GM12874 (cell line): ENCODE measurements around the gene CAMK2B.

Experiments used
- CTCF ChIP-seq: IDR thresholded peaks from 2 replicates; pipeline ENCODE4 v1.5.1; 2011; ENCODE audit warnings: low read depth, mild to moderate bottlenecking, control low read depth, low read length, moderate library complexity; ENCODE audit not compliant: insufficient read depth

Gene CAMK2B

GRCh38 chr7:44366986-44367385, 41.6 kb upstream of the CAMK2B start:
- TF ChIP-seq CTCF, result no peak

GRCh38 chr7:44353668-44354067, 28.3 kb upstream of the CAMK2B start:
- no peak for TF ChIP-seq CTCF

DNA sequence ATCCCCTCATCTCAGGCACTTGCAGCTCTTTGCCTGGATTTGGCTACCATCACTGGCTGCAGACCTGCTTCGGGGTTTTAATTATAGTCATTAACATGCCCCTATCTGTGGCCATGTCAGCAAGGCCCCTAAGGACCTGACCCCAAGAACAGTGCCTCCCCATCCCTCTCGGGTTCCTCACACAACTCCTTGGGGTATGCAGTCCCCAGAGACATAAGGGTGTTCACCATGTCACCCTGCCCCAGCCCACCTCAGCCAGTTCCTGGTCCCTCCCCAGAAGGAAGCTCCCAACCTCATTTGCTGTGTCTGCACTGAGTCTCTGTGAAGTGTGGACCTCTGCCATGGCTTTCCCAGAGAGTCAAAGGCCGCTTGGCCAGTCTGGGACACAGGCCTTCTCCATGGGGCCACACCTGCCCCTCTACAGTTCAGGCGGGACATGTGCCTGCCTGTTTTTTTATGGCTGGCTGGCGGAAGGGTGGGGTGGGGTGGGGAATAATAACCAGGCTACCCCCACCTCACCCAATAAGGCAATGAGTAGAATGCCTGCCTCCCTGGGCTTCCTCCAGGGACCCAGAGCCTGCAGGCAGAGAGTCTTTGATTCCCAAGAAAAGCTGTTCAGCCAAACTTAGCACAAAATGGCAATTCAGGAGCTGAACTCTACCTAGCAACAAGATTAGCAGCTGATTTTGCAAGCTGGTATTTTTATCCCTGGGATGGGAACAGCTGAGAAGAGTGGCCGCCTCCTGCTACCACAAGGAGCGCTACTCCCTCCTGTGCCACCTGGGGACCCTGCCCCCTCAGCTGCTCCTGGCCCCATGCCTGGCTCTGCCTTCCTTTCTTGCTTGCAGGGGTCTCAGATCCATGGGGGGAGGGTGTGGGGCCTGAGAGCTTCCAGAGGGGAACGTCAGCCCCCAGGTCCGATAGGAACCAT, 23.7 kb upstream of the CAMK2B start:
- TF ChIP-seq CTCF, result no peak

DNA sequence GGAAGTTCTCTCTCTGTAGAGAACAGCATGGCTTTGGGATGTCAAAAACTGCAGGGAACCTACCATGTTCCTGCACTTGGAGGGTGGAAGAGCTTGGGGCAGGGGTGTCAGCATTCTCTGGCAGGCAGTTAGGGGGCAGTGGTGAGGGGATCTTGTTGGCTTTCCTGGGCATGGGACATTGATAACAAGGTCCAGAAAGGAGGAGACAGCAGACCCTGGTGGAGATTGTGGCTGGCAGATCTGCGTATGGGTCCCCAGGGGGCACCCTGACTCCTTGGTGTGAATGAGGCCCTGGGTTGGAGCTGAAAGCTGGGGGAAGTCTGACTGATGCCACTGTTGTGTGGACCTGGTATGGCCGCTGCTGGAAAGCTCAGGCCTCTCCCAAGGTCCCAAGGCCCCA, 22.9 kb upstream of the CAMK2B start:
- peak; percentile 54 for TF ChIP-seq CTCF

DNA sequence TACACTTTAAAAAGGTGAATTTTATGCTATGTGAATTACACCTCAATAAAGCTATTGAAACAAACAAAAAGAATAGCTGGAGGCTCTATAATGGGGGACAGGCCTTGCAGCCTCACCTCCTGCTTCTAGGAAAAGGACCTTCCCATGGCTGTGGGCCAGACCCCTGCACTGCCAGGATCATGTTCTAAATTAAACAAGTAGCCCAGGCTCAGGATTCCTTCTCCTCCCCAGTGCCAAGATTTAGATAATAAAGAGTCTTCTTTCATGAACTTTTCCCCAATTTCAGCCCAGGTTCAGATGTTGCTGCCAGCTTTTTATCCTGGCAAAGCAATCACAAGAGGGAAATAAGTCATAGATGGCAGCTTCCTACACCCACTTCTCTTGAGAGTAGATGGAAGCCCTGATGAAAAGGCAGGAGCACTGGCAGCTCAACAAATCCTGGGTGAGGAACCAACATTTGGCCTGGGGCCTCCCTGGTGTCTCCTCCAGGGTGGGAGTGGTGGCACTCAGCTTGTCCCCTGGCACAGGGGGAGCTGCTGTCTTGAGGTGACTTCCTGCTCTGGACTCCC, 22.2 kb upstream of the CAMK2B start:
- no peak for TF ChIP-seq CTCF

DNA sequence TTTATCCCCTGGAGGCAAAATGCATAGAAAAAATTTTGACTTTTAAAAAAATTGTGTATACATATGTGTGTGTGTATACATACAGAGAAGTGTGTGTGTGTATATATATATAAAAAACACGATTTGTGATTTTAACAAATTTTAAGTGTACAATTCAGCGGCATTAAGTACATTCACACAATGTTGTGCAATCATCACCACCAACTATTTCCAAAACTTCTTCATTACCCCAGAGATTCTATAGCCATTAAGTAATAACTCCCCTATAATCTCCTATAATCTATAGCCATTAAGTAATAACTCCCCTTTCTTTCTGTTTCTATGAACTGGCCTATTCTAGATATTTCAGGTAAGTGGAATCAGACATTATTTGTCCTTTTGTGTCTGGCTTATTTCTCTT, 20.7 kb upstream of the CAMK2B start:
- TF ChIP-seq CTCF, result no peak

DNA sequence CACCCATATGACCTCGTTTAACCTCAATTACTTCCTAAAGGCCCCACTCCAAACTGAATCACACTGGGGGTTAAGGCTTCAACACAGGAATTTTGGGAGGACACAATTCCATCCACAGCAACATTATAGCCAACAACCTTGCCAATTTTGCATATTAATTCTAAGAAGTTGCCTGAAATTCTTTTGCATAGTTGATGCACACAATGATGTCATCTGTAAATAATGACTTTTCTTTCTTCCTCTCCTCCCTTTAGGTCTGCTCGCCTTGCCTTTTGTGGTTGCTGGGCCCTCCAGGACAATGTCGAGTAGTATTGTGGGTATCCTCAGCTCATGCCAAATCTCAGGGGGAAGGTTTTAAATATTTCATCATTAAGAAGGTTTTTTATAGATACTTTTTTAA, 16.0 kb upstream of the CAMK2B start:
- no peak for TF ChIP-seq CTCF
